Measurements from ENCODE around the gene NUP107. TPM values are rescaled to one million over a fixed set of nuclear protein-coding genes. Genes with fewer than 3 reads are reported as not detected.
A peak's percentile ranks its signal among the peaks of the same experiment; 100 is the strongest.

NUP107 gene
- total RNA-seq, 1 experiment from 2014 or later, result 89.2 TPM

- DNase-seq (ENCODE audit: low read depth), result no peak
These were observed 53.1 kb downstream of the NUP107 start for GRCh38 chr12:68739891-68740290.

- no peak for DNase-seq (ENCODE audit: low read depth)
These were observed 56.6 kb downstream of the NUP107 start for GRCh38 chr12:68743356-68743755.

GRCh38 chr12:68745376-68745903, 58.7 kb downstream of the NUP107 start:
- peak; percentile 1 for DNase-seq (ENCODE audit: low read depth)

GRCh38 chr12:68745904-68746571, 59.3 kb downstream of the NUP107 start, which contains the start of gene SLC35E3:
Gene SLC35E3, plus strand, starts transcription at chr12:68746176. Its CDS starts 202 bp downstream, at chr12:68746378.
- DNase-seq (ENCODE audit: low read depth), result peak; percentile 93

GRCh38 chr12:68746572-68747180, 59.9 kb downstream of the NUP107 start:
- DNase-seq (ENCODE audit: low read depth), result peak; percentile 81

- DNase-seq (ENCODE audit: low read depth), result no peak
These were observed 62.7 kb downstream of the NUP107 start for GRCh38 chr12:68749443-68749842.

- DNase-seq (ENCODE audit: low read depth), result no peak
These were observed 63.1 kb downstream of the NUP107 start for GRCh38 chr12:68749861-68750260.

GRCh38 chr12:68750506-68750905, 63.7 kb downstream of the NUP107 start:
- DNase-seq (ENCODE audit: low read depth), result no peak

- DNase-seq (ENCODE audit: low read depth), result no peak
These were observed 68.9 kb downstream of the NUP107 start for GRCh38 chr12:68755536-68756243.

GRCh38 chr12:68759852-68760251, 73.1 kb downstream of the NUP107 start:
- no peak for DNase-seq (ENCODE audit: low read depth)

- no peak for DNase-seq (ENCODE audit: low read depth)
These were observed 74.1 kb downstream of the NUP107 start for GRCh38 chr12:68760806-68761441.

- DNase-seq (ENCODE audit: low read depth), result no peak
These were observed 74.6 kb downstream of the NUP107 start for GRCh38 chr12:68761442-68761812.

GRCh38 chr12:68761901-68762630, 75.3 kb downstream of the NUP107 start:
- DNase-seq (ENCODE audit: low read depth), result no peak

- no peak for DNase-seq (ENCODE audit: low read depth)
These were observed 75.9 kb downstream of the NUP107 start for GRCh38 chr12:68762691-68763090.

GRCh38 chr12:68765696-68766095, 78.9 kb downstream of the NUP107 start:
- DNase-seq (ENCODE audit: low read depth), result no peak

GRCh38 chr12:68766646-68767045, 79.9 kb downstream of the NUP107 start:
- no peak for DNase-seq (ENCODE audit: low read depth)

GRCh38 chr12:68767191-68767590, 80.4 kb downstream of the NUP107 start:
- no peak for DNase-seq (ENCODE audit: low read depth)

- no peak for DNase-seq (ENCODE audit: low read depth)
These were observed 81.7 kb downstream of the NUP107 start for GRCh38 chr12:68768431-68768939.

GRCh38 chr12:68769941-68770340, 83.2 kb downstream of the NUP107 start:
- no peak for DNase-seq (ENCODE audit: low read depth)

GRCh38 chr12:68771223-68771925, 84.6 kb downstream of the NUP107 start:
- DNase-seq (ENCODE audit: low read depth), result no peak

GRCh38 chr12:68772714-68773113, 85.9 kb downstream of the NUP107 start:
- DNase-seq (ENCODE audit: low read depth), result no peak

Data from M059J (cell line).